ENCODE measurements around the gene TSC22D4. TPM values are rescaled to one million over a fixed set of nuclear protein-coding genes. Genes with fewer than 3 reads are reported as not detected.
"Not testable (repeated sequence)": the region's sequence is repeated elsewhere in the genome, so short reads cannot be mapped to it uniquely, and the experiment has no call there.

Gene TSC22D4
- total and polyA plus RNA-seq, 4 experiments from 2014 or later: 30.0 to 154 (median 89.1) TPM

- Mint-ChIP-seq H3K4me3 (peak overlapping the region in 4 of 8 donors; percentile 1 to 43 (median 18)), H3K9me3 (no peaks in the 10 kb centered on the region)
Measured at GRCh38 chr7:100449190-100449795, 29.7 kb downstream of the TSC22D4 start.

GRCh38 chr7:100447363-100447762 lies 31.7 kb downstream of the TSC22D4 start:
- DNase-seq; H3K9me3 ChIP-seq (ENCODE audit: control insufficient read depth in 1 of 2, low read length in 2 of 2); H3K4me3 Mint-ChIP-seq; H3K27me3 Mint-ChIP-seq; H3K9me3 Mint-ChIP-seq; H3K4me3 ChIP-seq (ENCODE audit: low read length in 2 of 2); H3K36me3 ChIP-seq (ENCODE audit: insufficient read depth, low read length); intact Hi-C loops (cut with micrococcal nuclease); H3K27ac Mint-ChIP-seq; H3K36me3 Mint-ChIP-seq; H3K27me3 ChIP-seq (ENCODE audit: insufficient read depth, low read length); H3K27ac ChIP-seq (ENCODE audit: low read depth, low read length): not testable (repeated sequence)
- H3K4me1 ChIP-seq (ENCODE audit: insufficient read depth, low read length): peaks cover 23% of the 10 kb centered on the region
- H3K4me1 Mint-ChIP-seq: peaks cover 1 to 22% (median 5%) of the 10 kb centered on the region in 4 donors
- ChIA-PET CTCF (ENCODE audit: partially characterized antibody) (interaction anchor here (0.6 to 1.2 kb wide), 2 partner anchors 40 to 172 kb away, joined by 3 read pairs; no protein-coding TSS in a partner anchor), POLR2A (ENCODE audit: partially characterized antibody) (interaction anchor here (1.1 to 5.1 kb wide), 2 partner anchors 11 to 18 kb away, joined by 3 to 26 read pairs; partner anchors contain the start of genes MEPCE, PPP1R35 and ZCWPW1)

More at GRCh38 chr7:100449190-100449795, 29.7 kb downstream of the TSC22D4 start:
- no peaks in the 10 kb centered on the region for H3K27me3 ChIP-seq (ENCODE audit: insufficient read depth, low read length)
- no peak overlapping the region for H3K27ac ChIP-seq (ENCODE audit: low read depth, low read length)
- H3K4me3 ChIP-seq (ENCODE audit: low read length in 2 of 2): no peak overlapping the region
- intact Hi-C loops (cut with micrococcal nuclease): no loop called here
- H3K36me3 ChIP-seq (ENCODE audit: insufficient read depth, low read length): no peaks in the 10 kb centered on the region
- POLR2A ChIA-PET (ENCODE audit: partially characterized antibody): interaction anchor here (1.0 to 3.1 kb wide), 3 partner anchors 11 to 19 kb away, joined by 4 to 33 read pairs (median 10); partner anchors contain the start of genes MEPCE and PPP1R35
- peaks cover under 1 to 14% (median 4%) of the 10 kb centered on the region in 4 donors for H3K4me1 Mint-ChIP-seq
- H3K36me3 Mint-ChIP-seq: no peaks in the 10 kb centered on the region
- H3K27ac Mint-ChIP-seq: no peak overlapping the region
- no peaks in the 10 kb centered on the region for H3K27me3 Mint-ChIP-seq
- DNase-seq: no peak
- CTCF ChIA-PET (ENCODE audit: partially characterized antibody): interaction anchor here (0.7 to 1.8 kb wide), 7 partner anchors 20 to 378 kb away, joined by 3 to 7 read pairs (median 5); no protein-coding TSS in a partner anchor
- H3K4me1 ChIP-seq (ENCODE audit: insufficient read depth, low read length): peaks cover 22% of the 10 kb centered on the region
- no peaks in the 10 kb centered on the region for H3K9me3 ChIP-seq (ENCODE audit: control insufficient read depth in 1 of 2, low read length in 2 of 2)

GRCh38 chr7:100446040-100446439 lies 33.0 kb downstream of the TSC22D4 start:
- peaks cover 23% of the 10 kb centered on the region for H3K4me1 ChIP-seq (ENCODE audit: insufficient read depth, low read length)
- Mint-ChIP-seq H3K9me3 (no peaks in the 10 kb centered on the region), H3K36me3 (no peaks in the 10 kb centered on the region), H3K27me3 (no peaks in the 10 kb centered on the region), H3K4me3 (no peak overlapping the region), H3K4me1 (peaks cover 1 to 21% (median 5%) of the 10 kb centered on the region in 4 donors), H3K27ac (peak overlapping the region in 1 of 7 donors; percentile 53)
- intact Hi-C loops (cut with micrococcal nuclease): no loop called here
- H3K4me3 ChIP-seq (ENCODE audit: low read length in 2 of 2): no peak overlapping the region
- H3K36me3 ChIP-seq (ENCODE audit: insufficient read depth, low read length): no peaks in the 10 kb centered on the region
- H3K27ac ChIP-seq (ENCODE audit: low read depth, low read length): no peak overlapping the region
- no peaks in the 10 kb centered on the region for H3K9me3 ChIP-seq (ENCODE audit: control insufficient read depth in 1 of 2, low read length in 2 of 2)
- POLR2A ChIA-PET (ENCODE audit: partially characterized antibody): interaction anchor here (0.5 to 5.1 kb wide), 3 partner anchors 10 to 242 kb away, joined by 4 to 26 read pairs (median 11); partner anchors contain the start of genes MEPCE, PPP1R35 and ZCWPW1
- CTCF ChIA-PET (ENCODE audit: partially characterized antibody): no interaction called here
- no peaks in the 10 kb centered on the region for H3K27me3 ChIP-seq (ENCODE audit: insufficient read depth, low read length)
- DNase-seq: no peak

GRCh38 chr7:100444311-100445278 lies 34.4 kb downstream of the TSC22D4 start:
- Mint-ChIP-seq H3K4me1 (peaks cover 1 to 16% (median 5%) of the 10 kb centered on the region in 4 donors), H3K36me3 (no peaks in the 10 kb centered on the region), H3K9me3 (no peaks in the 10 kb centered on the region), H3K27me3 (no peaks in the 10 kb centered on the region), H3K4me3 (no peak overlapping the region), H3K27ac (peak overlapping the region in 4 of 7 donors; percentile 46 to 52 (median 48))
- intact Hi-C loops (cut with micrococcal nuclease): no loop called here
- CTCF ChIA-PET (ENCODE audit: partially characterized antibody): interaction anchor here (1.2 to 1.4 kb wide), 3 partner anchors 21 to 37 kb away, joined by 3 to 4 read pairs (median 3); no protein-coding TSS in a partner anchor
- no peak for DNase-seq
- no peaks in the 10 kb centered on the region for H3K9me3 ChIP-seq (ENCODE audit: control insufficient read depth in 1 of 2, low read length in 2 of 2)
- H3K27ac ChIP-seq (ENCODE audit: low read depth, low read length): no peak overlapping the region
- no peaks in the 10 kb centered on the region for H3K36me3 ChIP-seq (ENCODE audit: insufficient read depth, low read length)
- H3K4me3 ChIP-seq (ENCODE audit: low read length in 2 of 2): no peak overlapping the region
- POLR2A ChIA-PET (ENCODE audit: partially characterized antibody): interaction anchor here (1.4 to 5.1 kb wide), 3 partner anchors 8 to 16 kb away, joined by 5 to 26 read pairs (median 11); partner anchors contain the start of genes MEPCE, PPP1R35 and ZCWPW1
- H3K27me3 ChIP-seq (ENCODE audit: insufficient read depth, low read length): no peaks in the 10 kb centered on the region
- peaks cover 13% of the 10 kb centered on the region for H3K4me1 ChIP-seq (ENCODE audit: insufficient read depth, low read length)

GRCh38 chr7:100443096-100443840 lies 35.7 kb downstream of the TSC22D4 start:
- Mint-ChIP-seq H3K27me3 (no peaks in the 10 kb centered on the region), H3K36me3 (no peaks in the 10 kb centered on the region), H3K4me3 (peak overlapping the region in 1 of 8 donors; percentile 45), H3K4me1 (peaks cover 1 to 16% (median 5%) of the 10 kb centered on the region in 4 donors), H3K27ac (peak overlapping the region in 3 of 7 donors; percentile 5 to 69 (median 65)), H3K9me3 (no peaks in the 10 kb centered on the region)
- intact Hi-C loops (cut with micrococcal nuclease): no loop called here
- ChIA-PET POLR2A (ENCODE audit: partially characterized antibody) (interaction anchor here (1.4 to 5.1 kb wide), 2 partner anchors 12 to 14 kb away, joined by 5 to 26 read pairs; partner anchors contain the start of genes MEPCE and ZCWPW1), CTCF (ENCODE audit: partially characterized antibody) (interaction anchor here (1.2 to 1.5 kb wide), 3 partner anchors 8 to 36 kb away, joined by 3 to 4 read pairs (median 4); no protein-coding TSS in a partner anchor)
- Histone ChIP-seq H3K4me3 (ENCODE audit: low read length in 2 of 2) (no peak overlapping the region), H3K9me3 (ENCODE audit: control insufficient read depth in 1 of 2, low read length in 2 of 2) (no peaks in the 10 kb centered on the region), H3K4me1 (ENCODE audit: insufficient read depth, low read length) (peaks cover 13% of the 10 kb centered on the region), H3K36me3 (ENCODE audit: insufficient read depth, low read length) (no peaks in the 10 kb centered on the region), H3K27ac (ENCODE audit: low read depth, low read length) (no peak overlapping the region), H3K27me3 (ENCODE audit: insufficient read depth, low read length) (no peaks in the 10 kb centered on the region)
- DNase-seq: no peak

GRCh38 chr7:100441641-100442535 lies 37.1 kb downstream of the TSC22D4 start:
- H3K27ac Mint-ChIP-seq: peak overlapping the region in 1 of 7 donors; percentile 5
- Histone ChIP-seq H3K4me3 (ENCODE audit: low read length in 2 of 2) (no peak overlapping the region), H3K27me3 (ENCODE audit: insufficient read depth, low read length) (no peaks in the 10 kb centered on the region), H3K9me3 (ENCODE audit: control insufficient read depth in 1 of 2, low read length in 2 of 2) (no peaks in the 10 kb centered on the region), H3K4me1 (ENCODE audit: insufficient read depth, low read length) (peaks cover 16% of the 10 kb centered on the region), H3K36me3 (ENCODE audit: insufficient read depth, low read length) (no peaks in the 10 kb centered on the region), H3K27ac (ENCODE audit: low read depth, low read length) (no peak overlapping the region)
- no peak for DNase-seq
- H3K4me1 Mint-ChIP-seq: peaks cover 1 to 20% (median 5%) of the 10 kb centered on the region in 4 donors
- intact Hi-C loops (cut with micrococcal nuclease): no loop called here
- POLR2A ChIA-PET (ENCODE audit: partially characterized antibody): interaction anchor here (0.6 to 5.1 kb wide), 2 partner anchors 13 to 72 kb away, joined by 3 to 26 read pairs; partner anchors contain the start of genes MEPCE and ZCWPW1
- no peaks in the 10 kb centered on the region for H3K27me3 Mint-ChIP-seq
- CTCF ChIA-PET (ENCODE audit: partially characterized antibody): interaction anchor here (0.7 to 1.5 kb wide), 2 partner anchors 10 to 13 kb away, joined by 3 to 4 read pairs; no protein-coding TSS in a partner anchor
- no peaks in the 10 kb centered on the region for H3K36me3 Mint-ChIP-seq
- H3K9me3 Mint-ChIP-seq: no peaks in the 10 kb centered on the region
- no peak overlapping the region for H3K4me3 Mint-ChIP-seq
